GM18873 (cell line): ENCODE data around the gene CALHM2.

Experiments used
- ATAC-seq: cut with Tn5 transposase; IDR thresholded peaks from one replicate; pipeline ENCODE4 v1.9.1; 2021; ENCODE audit warnings: mild to moderate bottlenecking, moderate library complexity, moderate number of reproducible peaks; ENCODE audit not compliant: unreplicated experiment, low FRiP score

The CALHM2 gene

GRCh38 chr10:103451091-103451813 is 918 bp downstream of the CALHM2 start:
- no peak for ATAC-seq

- no peak for ATAC-seq
Measured at GRCh38 chr10:103450201-103450695, 1.9 kb downstream of the CALHM2 start.

GRCh38 chr10:103449208-103450144 is 2.7 kb downstream of the CALHM2 start:
- no peak for ATAC-seq

- ATAC-seq: no peak
Measured at GRCh38 chr10:103448746-103449145, 3.4 kb downstream of the CALHM2 start.

- ATAC-seq: no peak
Measured at GRCh38 chr10:103447187-103447586, 5.0 kb downstream of the CALHM2 start.

GRCh38 chr10:103445767-103446567 is 6.2 kb downstream of the CALHM2 start:
- ATAC-seq: no peak

GRCh38 chr10:103445366-103445765 is 6.8 kb downstream of the CALHM2 start:
- no peak for ATAC-seq

GRCh38 chr10:103444478-103444877 is 7.7 kb downstream of the CALHM2 start:
- ATAC-seq: no peak

GRCh38 chr10:103443475-103444185 is 8.5 kb downstream of the CALHM2 start:
- no peak for ATAC-seq

GRCh38 chr10:103442031-103442461 is 10.1 kb downstream of the CALHM2 start:
- ATAC-seq: no peak

- ATAC-seq: no peak
Measured at GRCh38 chr10:103441611-103442010, 10.6 kb downstream of the CALHM2 start.

- no peak for ATAC-seq
Measured at GRCh38 chr10:103441206-103441605, 11.0 kb downstream of the CALHM2 start.

- no peak for ATAC-seq
Measured at GRCh38 chr10:103440416-103440815, 11.8 kb downstream of the CALHM2 start.

- ATAC-seq: no peak
Measured at GRCh38 chr10:103439776-103440175, 12.4 kb downstream of the CALHM2 start.

GRCh38 chr10:103433858-103434257 is 18.3 kb downstream of the CALHM2 start:
- ATAC-seq: no peak

- ATAC-seq: no peak
Measured at GRCh38 chr10:103431902-103432301, 20.3 kb downstream of the CALHM2 start.

- ATAC-seq: no peak
Measured at GRCh38 chr10:103429647-103430046, 22.5 kb downstream of the CALHM2 start.

GRCh38 chr10:103428989-103429643 is 23.1 kb downstream of the CALHM2 start:
- no peak for ATAC-seq

- no peak for ATAC-seq
Measured at GRCh38 chr10:103427866-103428265, 24.3 kb downstream of the CALHM2 start.
